Stomach (tissue), 4 donors: ENCODE results near the gene C17orf114.

ENCODE experiments used
- EP300 ChIP-seq: sonication (generic); formaldehyde crosslinking; IDR thresholded peaks from one replicate; pipeline ENCODE4 v1.6.1; 2017; ENCODE audit warnings: antibody characterized with exemption
- POLR2A ChIP-seq, 4 donors: fragments of 450-650 bp; IDR thresholded peaks; one replicate each; pipeline ENCODE4 v1.6.1; 2016; ENCODE audit warnings: antibody characterized with exemption in 4 of 4, control low read depth in 2 of 4, mild to moderate bottlenecking in 1 of 4, moderate library complexity in 1 of 4
- POLR2AphosphoS5 ChIP-seq, 3 donors: sonication (generic); formaldehyde crosslinking; IDR thresholded peaks; one replicate each; pipeline ENCODE4 v1.6.1; 2016; ENCODE audit warnings: antibody characterized with exemption in 3 of 3
- TF ChIP-seq, protein P1 (sequence below), 7 experiments: fragments of 450-650 bp in 4 of 7; fragments of 200-600 bp in 3 of 7; sonication (generic) in 3 of 7; IDR thresholded peaks; one replicate each; pipeline ENCODE4 v1.5.1; 2016 to 2019; ENCODE audit warnings: antibody characterized with exemption in 7 of 7, control low read depth in 2 of 7, mild to moderate bottlenecking in 1 of 7

DNA sequence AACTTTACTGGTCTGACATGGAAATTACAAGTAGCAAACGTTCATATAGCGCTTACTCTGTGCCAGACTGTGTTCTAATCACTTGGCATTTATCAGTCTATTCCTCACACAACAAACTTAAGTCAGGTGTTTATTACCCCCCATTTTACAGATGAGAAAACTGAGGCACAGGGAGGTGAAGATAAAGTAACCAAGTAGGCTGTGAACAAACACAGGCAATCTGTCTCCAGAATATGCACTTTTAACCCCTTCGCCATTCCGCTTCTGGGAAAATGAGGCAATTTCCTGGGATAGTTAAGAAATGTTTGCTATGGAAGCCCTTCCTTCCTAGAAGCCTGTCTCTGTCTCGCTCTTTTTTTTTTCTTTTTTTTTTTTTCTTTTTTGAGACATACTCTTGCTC is 50.2 kb downstream of the C17orf114 start:
- TF ChIP-seq POLR2A (IDR thresholded peaks at IDR 0.05), result no peak
- TF ChIP-seq EP300, result no peak
- no peak for TF ChIP-seq POLR2AphosphoS5 (IDR thresholded peaks at IDR 0.05)
- TF ChIP-seq, protein P1, sequence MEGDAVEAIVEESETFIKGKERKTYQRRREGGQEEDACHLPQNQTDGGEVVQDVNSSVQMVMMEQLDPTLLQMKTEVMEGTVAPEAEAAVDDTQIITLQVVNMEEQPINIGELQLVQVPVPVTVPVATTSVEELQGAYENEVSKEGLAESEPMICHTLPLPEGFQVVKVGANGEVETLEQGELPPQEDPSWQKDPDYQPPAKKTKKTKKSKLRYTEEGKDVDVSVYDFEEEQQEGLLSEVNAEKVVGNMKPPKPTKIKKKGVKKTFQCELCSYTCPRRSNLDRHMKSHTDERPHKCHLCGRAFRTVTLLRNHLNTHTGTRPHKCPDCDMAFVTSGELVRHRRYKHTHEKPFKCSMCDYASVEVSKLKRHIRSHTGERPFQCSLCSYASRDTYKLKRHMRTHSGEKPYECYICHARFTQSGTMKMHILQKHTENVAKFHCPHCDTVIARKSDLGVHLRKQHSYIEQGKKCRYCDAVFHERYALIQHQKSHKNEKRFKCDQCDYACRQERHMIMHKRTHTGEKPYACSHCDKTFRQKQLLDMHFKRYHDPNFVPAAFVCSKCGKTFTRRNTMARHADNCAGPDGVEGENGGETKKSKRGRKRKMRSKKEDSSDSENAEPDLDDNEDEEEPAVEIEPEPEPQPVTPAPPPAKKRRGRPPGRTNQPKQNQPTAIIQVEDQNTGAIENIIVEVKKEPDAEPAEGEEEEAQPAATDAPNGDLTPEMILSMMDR (IDR thresholded peaks at IDR 0.05), result no peak
